A549 (cell line): Measurements from ENCODE around the gene MPI. TPM values are rescaled to one million over a fixed set of nuclear protein-coding genes. Genes with fewer than 3 reads are reported as not detected.
A peak's percentile ranks its signal among the peaks of the same experiment; 100 is the strongest.

Source experiments
- ATAC-seq, 2 experiments: fragments of 200-7000 bp in 1 of 2; fragments of >200 bp in 1 of 2; cut with Nextera tagmentation in 1 of 2; cut with Tn5 transposase in 1 of 2; 3 replicates each; pipeline versions ENCODE4 v1.8.0 to v1.9.1; 2018 to 2020; ENCODE audit warnings: mild to moderate bottlenecking in 1 of 2, moderate library complexity in 1 of 2
- CTCF ChIA-PET: fragments of 300-600 bp; sonication (Branson Sonifier 250); formaldehyde crosslinking; extraction: SDS; loops from one replicate; lab custom pipeline; 2021; ENCODE audit warnings: antibody characterized with exemption, inconsistent platforms; lab: Yijun Ruan, JAX
- POLR2A ChIA-PET: fragments of 350-600 bp; formaldehyde crosslinking; extraction: SDS; loops from one replicate; lab custom pipeline; 2021; ENCODE audit warnings: antibody characterized with exemption, inconsistent platforms; lab: Yijun Ruan, JAX
- DNase-seq, 2 experiments: peaks; one replicate each; pipeline versions ENCODE4 v3.0.0 to v3.0.0-alpha.2; 2011 to 2016; ENCODE audit warnings: low read depth in 1 of 2, low spot score in 1 of 2
- FAIRE-seq: peaks from 2 replicates; lab custom pipeline; 2011; peaks lifted over from hg19 to GRCh38; lab: Jason Lieb, UNC
- H3K27ac ChIP-seq, 2 experiments: fragments of >200 bp; sonication (Bioruptor Twin); formaldehyde crosslinking; 3 replicates each; pipeline ENCODE4 v1.5.1; 2016 to 2017
- H3K4me1 ChIP-seq: fragments of >200 bp; sonication (Bioruptor Twin); formaldehyde crosslinking; 3 replicates; pipeline ENCODE4 v1.6.1; 2016
- H3K4me2 ChIP-seq: fragments of >200 bp; sonication (Bioruptor Twin); formaldehyde crosslinking; 3 replicates; pipeline ENCODE4 v1.6.1; 2016
- H3K4me3 ChIP-seq: fragments of >200 bp; sonication (Bioruptor Twin); formaldehyde crosslinking; 3 replicates; pipeline ENCODE4 v1.5.1; 2016
- H3K9me3 ChIP-seq: fragments of >200 bp; sonication (Bioruptor Twin); formaldehyde crosslinking; 3 replicates; pipeline ENCODE4 v1.6.1; 2016
- BHLHE40 ChIP-seq: IDR thresholded peaks from 2 replicates; pipeline ENCODE4 v1.6.1; 2012; ENCODE audit warnings: low read depth, low read length, inconsistent platforms
- EHF ChIP-seq: fragments of 250-450 bp; sonication (Bioruptor Pico); IDR thresholded peaks from 2 replicates; pipeline ENCODE4 v1.5.0; 2020; ENCODE audit warnings: mild to moderate bottlenecking
- EP300 ChIP-seq, 2 experiments: fragments of >200 bp; sonication (Bioruptor Twin); formaldehyde crosslinking; IDR thresholded peaks; 2 replicates in 1 of 2; 3 replicates in 1 of 2; pipeline ENCODE4 v1.6.1; 2016 to 2017
- GATA3 ChIP-seq: IDR thresholded peaks from 2 replicates; pipeline ENCODE4 v1.6.1; 2012; ENCODE audit warnings: borderline replicate concordance
- HEYL ChIP-seq: fragments of 250-450 bp; sonication (Bioruptor Pico); IDR thresholded peaks from 2 replicates; pipeline ENCODE4 v1.8.0; 2021; ENCODE audit warnings: mild to moderate bottlenecking, moderate library complexity
- HOXB13 ChIP-seq: fragments of 250-450 bp; sonication (Bioruptor Pico); IDR thresholded peaks from 2 replicates; pipeline ENCODE4 v1.5.0; 2020; ENCODE audit warnings: low read depth, mild to moderate bottlenecking, moderate library complexity
- JUN ChIP-seq, 2 experiments: fragments of >200 bp; sonication (Bioruptor Twin); formaldehyde crosslinking; IDR thresholded peaks; 2 replicates in 1 of 2; 3 replicates in 1 of 2; pipeline ENCODE4 v1.6.1; 2016 to 2017
- JUNB ChIP-seq: fragments of >200 bp; sonication (Bioruptor Twin); formaldehyde crosslinking; IDR thresholded peaks from 2 replicates; pipeline ENCODE4 v1.6.1; 2016
- KDM5A ChIP-seq: fragments of 200-600 bp; sonication (generic); IDR thresholded peaks from 2 replicates; pipeline ENCODE4 v1.6.1; 2016; ENCODE audit warnings: antibody characterized with exemption, mild to moderate bottlenecking
- MAFK ChIP-seq: fragments of 450-650 bp; IDR thresholded peaks from 2 replicates; pipeline ENCODE4 v1.6.1; 2014; ENCODE audit not compliant: partially characterized antibody
- POLR2A ChIP-seq: IDR thresholded peaks from 2 replicates; pipeline ENCODE4 v1.6.1; 2012; ENCODE audit warnings: mild to moderate bottlenecking, low read length
- POLR2AphosphoS2 ChIP-seq: conservative IDR thresholded peaks from 2 replicates; pipeline ENCODE4 v1.6.1; 2012; ENCODE audit warnings: low read length, improper control_type of control experiment, inconsistent platforms
- RCOR1 ChIP-seq: fragments of 150-350 bp; IDR thresholded peaks from 2 replicates; pipeline ENCODE4 v1.6.1; 2014; ENCODE audit warnings: antibody characterized with exemption, low read length, low read depth
- RNF2 ChIP-seq: fragments of 200-600 bp; sonication (generic); IDR thresholded peaks from 2 replicates; pipeline ENCODE4 v1.6.1; 2016; ENCODE audit warnings: low read depth, mild to moderate bottlenecking, antibody characterized with exemption, moderate library complexity, borderline replicate concordance
- ZC3H11A ChIP-seq: fragments of 450-650 bp; IDR thresholded peaks from 2 replicates; pipeline ENCODE4 v1.6.1; 2014; ENCODE audit warnings: antibody characterized with exemption, mild to moderate bottlenecking
- ZSCAN20 ChIP-seq: fragments of 250-450 bp; sonication (Bioruptor Pico); IDR thresholded peaks from 2 replicates; pipeline ENCODE4 v1.8.0; 2022; ENCODE audit warnings: mild to moderate bottlenecking, moderate library complexity
- WGBS: methylation state at CpG from one replicate; pipeline ENCODE4 v1.1.6; 2017; ENCODE audit errors: missing lambda C conversion rate; 5-methylcytosine and 5-hydroxymethylcytosine counted together
- polyA plus RNA-seq, 4 experiments: library from polyadenylated mRNA; depleted of rRNA in 3 of 4; stranded (reverse); fragments of >200 nt; fragmentation: RNase III in 1 of 4; extraction: RNeasy Plus Mini Kit Qiagen cat#74134 plus additional on column Dnase treatment in 1 of 4; gene quantifications; 2 replicates in 3 of 4; 3 replicates in 1 of 4; pipeline ENCODE4 v1.2.3, GENCODE V29; 2011 to 2017
- TF ChIP-seq, protein P1 (sequence below): IDR thresholded peaks from 2 replicates; pipeline ENCODE4 v1.6.1; 2012
- TF ChIP-seq, protein P2 (sequence below): fragments of >200 bp; sonication (Bioruptor Twin); formaldehyde crosslinking; IDR thresholded peaks from 2 replicates; pipeline ENCODE4 v1.6.1; 2016
- TF ChIP-seq, protein P3 (sequence below): fragments of 250-450 bp; sonication (Bioruptor Pico); IDR thresholded peaks from 2 replicates; pipeline ENCODE4 v1.5.0; 2020; ENCODE audit warnings: low read depth, mild to moderate bottlenecking, moderate library complexity
- TF ChIP-seq, protein P4 (sequence below): fragments of 200-600 bp; sonication (generic); IDR thresholded peaks from 2 replicates; pipeline ENCODE4 v1.6.1; 2016; ENCODE audit warnings: antibody characterized with exemption, mild to moderate bottlenecking, moderate library complexity

The MPI gene
- polyA plus RNA-seq, 2 of the 4 experiments (the other 2 are of a cell fraction) = 39.9 to 53.7 TPM

DNA sequence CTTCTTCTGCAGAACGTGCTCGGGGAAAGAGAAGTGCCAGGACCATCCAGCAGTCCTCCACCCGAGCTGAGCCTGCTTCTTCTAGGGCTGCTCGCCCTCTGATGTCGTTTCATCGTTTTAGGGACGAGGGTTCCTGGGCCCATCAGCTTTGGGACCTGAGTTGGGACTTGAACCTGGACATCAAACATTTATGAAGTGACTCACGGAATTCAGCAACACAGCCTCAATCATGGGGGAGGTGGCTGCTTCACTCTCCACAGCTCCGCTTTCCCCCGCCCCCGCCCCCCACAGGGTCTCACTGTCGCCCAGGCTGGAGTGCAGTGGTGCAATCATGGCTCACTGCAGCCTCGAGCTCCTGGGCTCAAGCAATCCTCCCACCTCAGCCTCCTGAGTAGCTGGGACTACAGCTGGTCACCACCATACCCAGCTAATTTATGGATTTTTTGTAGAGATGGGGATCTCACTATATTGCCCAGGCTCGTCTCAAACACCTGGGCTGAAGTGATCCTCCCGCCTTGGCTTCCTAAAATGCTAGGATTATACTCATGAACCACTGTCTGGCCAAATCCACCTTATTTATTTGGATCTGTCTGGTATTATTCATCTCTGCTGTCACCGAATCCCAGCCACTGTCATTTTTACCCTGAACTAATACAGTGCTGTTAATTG lies 16.0 kb upstream of the MPI start:
- Histone ChIP-seq H3K4me2 (peak overlapping the region; percentile 87), H3K27ac (peak overlapping the region; percentile 87 to 91), H3K4me3 (peak overlapping the region; percentile 88), H3K4me1 (peaks cover 20% of the 10 kb centered on the region; the same call in 2 of the 3 replicates), H3K9me3 (no peaks in the 10 kb centered on the region)
- ChIA-PET POLR2A (interaction anchor here (0.7 to 2.0 kb wide), 6 partner anchors 8 to 149 kb away, joined by 3 to 7 read pairs (median 4); partner anchors contain the start of genes FAM219B, MPI and PPCDC), CTCF (interaction anchor here (0.8 to 1.3 kb wide), 6 partner anchors 10 to 102 kb away, joined by 3 to 6 read pairs (median 3); no protein-coding TSS in a partner anchor)
- WGBS = 14% methylated on average over 15 of the region's 16 CpGs
- ATAC-seq (peak; percentile 58 to 64), FAIRE-seq (no peak), DNase-seq (peak; percentile 51 to 65)
- TF ChIP-seq, protein P1, sequence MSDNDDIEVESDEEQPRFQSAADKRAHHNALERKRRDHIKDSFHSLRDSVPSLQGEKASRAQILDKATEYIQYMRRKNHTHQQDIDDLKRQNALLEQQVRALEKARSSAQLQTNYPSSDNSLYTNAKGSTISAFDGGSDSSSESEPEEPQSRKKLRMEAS = 0 out of 2 replicates have a peak, but pooled peaks have one; percentile 28
- TF ChIP-seq RCOR1 = no peak

DNA sequence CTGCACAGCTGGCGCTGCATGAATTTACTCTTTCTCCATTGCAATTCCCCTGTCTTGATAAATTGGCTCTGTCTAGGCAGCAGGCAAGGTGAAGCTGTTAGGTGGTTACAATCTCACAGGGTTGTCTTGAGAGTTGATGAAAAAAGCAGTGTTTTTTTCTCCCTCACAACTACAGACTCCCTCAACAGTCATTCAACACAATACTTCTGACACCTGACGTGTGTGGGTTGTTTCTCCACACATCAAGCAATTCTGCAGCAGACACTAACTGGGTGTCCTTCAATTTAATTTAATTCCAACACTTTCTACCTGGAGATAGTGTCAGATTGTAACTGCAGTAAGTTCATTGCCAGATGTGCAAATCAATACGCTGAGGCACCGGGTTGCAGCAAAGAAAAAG lies 11.6 kb upstream of the MPI start:
- Histone ChIP-seq H3K4me3 (no peak overlapping the region), H3K9me3 (no peaks in the 10 kb centered on the region), H3K4me2 (no peak overlapping the region), H3K27ac (no peak overlapping the region)
- CTCF ChIA-PET = interaction anchor here (1.5 to 2.9 kb wide), 2 partner anchors 10 to 24 kb away, joined by 5 to 14 read pairs; no protein-coding TSS in a partner anchor
- DNase-seq (no peak), FAIRE-seq (no peak), ATAC-seq (no peak)
- 86% methylated on average over 4 of the region's 4 CpGs for WGBS
- POLR2A ChIA-PET = no interaction called here
- TF ChIP-seq RNF2 = no peak
- TF ChIP-seq ZSCAN20 (CRISPR knock-in tag) = no peak
- TF ChIP-seq, protein P2, sequence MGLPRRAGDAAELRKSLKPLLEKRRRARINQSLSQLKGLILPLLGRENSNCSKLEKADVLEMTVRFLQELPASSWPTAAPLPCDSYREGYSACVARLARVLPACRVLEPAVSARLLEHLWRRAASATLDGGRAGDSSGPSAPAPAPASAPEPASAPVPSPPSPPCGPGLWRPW = no peak
- TF ChIP-seq EHF = no peak
- TF ChIP-seq ZC3H11A = no peak
- TF ChIP-seq, protein P3, sequence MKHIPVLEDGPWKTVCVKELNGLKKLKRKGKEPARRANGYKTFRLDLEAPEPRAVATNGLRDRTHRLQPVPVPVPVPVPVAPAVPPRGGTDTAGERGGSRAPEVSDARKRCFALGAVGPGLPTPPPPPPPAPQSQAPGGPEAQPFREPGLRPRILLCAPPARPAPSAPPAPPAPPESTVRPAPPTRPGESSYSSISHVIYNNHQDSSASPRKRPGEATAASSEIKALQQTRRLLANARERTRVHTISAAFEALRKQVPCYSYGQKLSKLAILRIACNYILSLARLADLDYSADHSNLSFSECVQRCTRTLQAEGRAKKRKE (CRISPR knock-in tag) = no peak
- TF ChIP-seq EP300 (IDR thresholded peaks at IDR 0.05) = no peak
- no peak for TF ChIP-seq POLR2A
- TF ChIP-seq GATA3 = no peak
- TF ChIP-seq BHLHE40 = no peak
- TF ChIP-seq KDM5A = no peak
- no peak for TF ChIP-seq MAFK
- TF ChIP-seq, protein P4, sequence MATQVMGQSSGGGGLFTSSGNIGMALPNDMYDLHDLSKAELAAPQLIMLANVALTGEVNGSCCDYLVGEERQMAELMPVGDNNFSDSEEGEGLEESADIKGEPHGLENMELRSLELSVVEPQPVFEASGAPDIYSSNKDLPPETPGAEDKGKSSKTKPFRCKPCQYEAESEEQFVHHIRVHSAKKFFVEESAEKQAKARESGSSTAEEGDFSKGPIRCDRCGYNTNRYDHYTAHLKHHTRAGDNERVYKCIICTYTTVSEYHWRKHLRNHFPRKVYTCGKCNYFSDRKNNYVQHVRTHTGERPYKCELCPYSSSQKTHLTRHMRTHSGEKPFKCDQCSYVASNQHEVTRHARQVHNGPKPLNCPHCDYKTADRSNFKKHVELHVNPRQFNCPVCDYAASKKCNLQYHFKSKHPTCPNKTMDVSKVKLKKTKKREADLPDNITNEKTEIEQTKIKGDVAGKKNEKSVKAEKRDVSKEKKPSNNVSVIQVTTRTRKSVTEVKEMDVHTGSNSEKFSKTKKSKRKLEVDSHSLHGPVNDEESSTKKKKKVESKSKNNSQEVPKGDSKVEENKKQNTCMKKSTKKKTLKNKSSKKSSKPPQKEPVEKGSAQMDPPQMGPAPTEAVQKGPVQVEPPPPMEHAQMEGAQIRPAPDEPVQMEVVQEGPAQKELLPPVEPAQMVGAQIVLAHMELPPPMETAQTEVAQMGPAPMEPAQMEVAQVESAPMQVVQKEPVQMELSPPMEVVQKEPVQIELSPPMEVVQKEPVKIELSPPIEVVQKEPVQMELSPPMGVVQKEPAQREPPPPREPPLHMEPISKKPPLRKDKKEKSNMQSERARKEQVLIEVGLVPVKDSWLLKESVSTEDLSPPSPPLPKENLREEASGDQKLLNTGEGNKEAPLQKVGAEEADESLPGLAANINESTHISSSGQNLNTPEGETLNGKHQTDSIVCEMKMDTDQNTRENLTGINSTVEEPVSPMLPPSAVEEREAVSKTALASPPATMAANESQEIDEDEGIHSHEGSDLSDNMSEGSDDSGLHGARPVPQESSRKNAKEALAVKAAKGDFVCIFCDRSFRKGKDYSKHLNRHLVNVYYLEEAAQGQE = no peak
- no peak for TF ChIP-seq HOXB13 (CRISPR knock-in tag)
- TF ChIP-seq JUN (IDR thresholded peaks at IDR 0.05) = no peak
- no peak for TF ChIP-seq JUNB
- TF ChIP-seq, all 56 proteins: peak for 0
- no peaks in the 10 kb centered on the region for H3K4me1 ChIP-seq

DNA sequence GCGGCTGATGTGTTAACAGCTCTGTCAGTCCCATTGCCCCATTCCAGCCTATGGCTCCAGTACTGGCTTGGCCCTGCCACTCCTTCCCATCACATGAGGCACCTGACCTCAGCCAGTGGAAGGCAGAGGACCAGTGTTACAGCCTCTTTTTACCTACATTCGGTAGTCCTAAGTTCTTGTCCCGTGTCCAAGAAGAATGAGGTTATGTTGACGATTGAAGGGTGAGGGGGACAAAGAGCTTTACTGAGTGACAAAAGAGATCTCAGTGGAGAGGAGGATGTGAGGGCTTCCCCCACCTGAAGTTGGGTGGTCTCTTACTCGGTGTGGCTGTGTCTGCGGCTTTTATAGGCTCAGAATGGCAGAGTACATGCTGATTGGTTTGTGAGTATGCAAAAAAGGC lies 7.3 kb upstream of the MPI start:
- Histone ChIP-seq H3K4me2 (no peak overlapping the region), H3K9me3 (no peaks in the 10 kb centered on the region)
- FAIRE-seq = no peak
- TF ChIP-seq POLR2AphosphoS2 = no peak
- no peak for TF ChIP-seq HEYL (CRISPR knock-in tag)
- TF ChIP-seq, all 56 proteins: peak for 0
- Histone ChIP-seq H3K4me3 (no peak overlapping the region), H3K27ac (no peak overlapping the region), H3K4me1 (0 out of 3 replicates have a peak, but pooled peaks cover 5% of the 10 kb centered on the region)
- 86% methylated on average over 6 of the region's 6 CpGs for WGBS
- CTCF ChIA-PET = interaction anchor here (1.1 to 4.8 kb wide), 6 partner anchors 11 to 251 kb away, joined by 3 to 40 read pairs (median 5); no protein-coding TSS in a partner anchor
- no peak for DNase-seq
- ATAC-seq = no peak
- POLR2A ChIA-PET = no interaction called here
